Measurements from ENCODE around the gene PHF2.

- TF ChIP-seq, protein P1, sequence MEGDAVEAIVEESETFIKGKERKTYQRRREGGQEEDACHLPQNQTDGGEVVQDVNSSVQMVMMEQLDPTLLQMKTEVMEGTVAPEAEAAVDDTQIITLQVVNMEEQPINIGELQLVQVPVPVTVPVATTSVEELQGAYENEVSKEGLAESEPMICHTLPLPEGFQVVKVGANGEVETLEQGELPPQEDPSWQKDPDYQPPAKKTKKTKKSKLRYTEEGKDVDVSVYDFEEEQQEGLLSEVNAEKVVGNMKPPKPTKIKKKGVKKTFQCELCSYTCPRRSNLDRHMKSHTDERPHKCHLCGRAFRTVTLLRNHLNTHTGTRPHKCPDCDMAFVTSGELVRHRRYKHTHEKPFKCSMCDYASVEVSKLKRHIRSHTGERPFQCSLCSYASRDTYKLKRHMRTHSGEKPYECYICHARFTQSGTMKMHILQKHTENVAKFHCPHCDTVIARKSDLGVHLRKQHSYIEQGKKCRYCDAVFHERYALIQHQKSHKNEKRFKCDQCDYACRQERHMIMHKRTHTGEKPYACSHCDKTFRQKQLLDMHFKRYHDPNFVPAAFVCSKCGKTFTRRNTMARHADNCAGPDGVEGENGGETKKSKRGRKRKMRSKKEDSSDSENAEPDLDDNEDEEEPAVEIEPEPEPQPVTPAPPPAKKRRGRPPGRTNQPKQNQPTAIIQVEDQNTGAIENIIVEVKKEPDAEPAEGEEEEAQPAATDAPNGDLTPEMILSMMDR (IDR thresholded peaks at IDR 0.05; ENCODE audit: low read depth, low read length): no peak
- TF ChIP-seq EZH2phosphoT487 (IDR thresholded peaks at IDR 0.05; ENCODE audit: low read depth): no peak
Observed at GRCh38 chr9:93721417-93721965, 145.1 kb downstream of the PHF2 start.

Measured in OCI-LY3 (cell line).